ENCODE measurements around the gene WDR5. TPM values are rescaled to one million over a fixed set of nuclear protein-coding genes. Genes with fewer than 3 reads are reported as not detected.

The WDR5 gene
- total RNA-seq, 1 donor from 2014 or later, result 29.3 TPM

DNA sequence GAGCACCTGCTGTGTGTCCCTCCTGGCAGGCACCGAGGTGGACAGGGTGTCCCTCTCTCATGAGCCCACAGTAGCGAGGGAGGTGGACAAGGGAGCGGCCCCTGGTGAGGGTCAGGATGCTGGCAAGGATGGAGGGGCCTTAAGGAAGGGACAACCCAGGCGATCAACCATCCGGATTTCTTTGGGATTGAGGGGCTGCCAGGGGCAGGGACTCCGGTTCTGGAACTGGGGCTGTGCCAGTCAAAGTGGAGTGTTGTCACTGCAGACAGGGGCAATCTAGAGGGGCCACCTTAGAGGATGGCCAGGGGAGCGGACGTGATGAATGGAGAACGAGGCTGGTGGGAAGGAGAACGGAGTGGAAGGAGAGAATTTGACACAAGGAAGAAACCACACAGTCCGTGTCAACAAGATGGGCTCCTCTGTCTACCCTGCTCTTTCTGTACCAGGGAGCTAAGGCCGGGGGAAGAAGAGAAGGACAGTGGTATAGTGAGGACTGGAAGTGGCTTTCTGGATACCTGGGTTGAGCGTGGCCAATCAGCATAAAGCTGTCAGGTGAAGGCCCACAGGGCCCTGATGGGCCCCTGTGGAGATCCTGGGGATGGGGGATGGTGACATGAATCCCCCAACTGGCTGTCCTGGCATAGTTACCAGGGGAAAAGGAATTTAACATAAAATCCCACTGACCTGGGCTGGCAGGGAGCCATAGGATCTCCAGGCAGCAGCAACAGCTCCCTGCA lies 4.2 kb upstream of the WDR5 start:
- no peak for DNase-seq (ENCODE audit: low read depth, low spot score)

DNA sequence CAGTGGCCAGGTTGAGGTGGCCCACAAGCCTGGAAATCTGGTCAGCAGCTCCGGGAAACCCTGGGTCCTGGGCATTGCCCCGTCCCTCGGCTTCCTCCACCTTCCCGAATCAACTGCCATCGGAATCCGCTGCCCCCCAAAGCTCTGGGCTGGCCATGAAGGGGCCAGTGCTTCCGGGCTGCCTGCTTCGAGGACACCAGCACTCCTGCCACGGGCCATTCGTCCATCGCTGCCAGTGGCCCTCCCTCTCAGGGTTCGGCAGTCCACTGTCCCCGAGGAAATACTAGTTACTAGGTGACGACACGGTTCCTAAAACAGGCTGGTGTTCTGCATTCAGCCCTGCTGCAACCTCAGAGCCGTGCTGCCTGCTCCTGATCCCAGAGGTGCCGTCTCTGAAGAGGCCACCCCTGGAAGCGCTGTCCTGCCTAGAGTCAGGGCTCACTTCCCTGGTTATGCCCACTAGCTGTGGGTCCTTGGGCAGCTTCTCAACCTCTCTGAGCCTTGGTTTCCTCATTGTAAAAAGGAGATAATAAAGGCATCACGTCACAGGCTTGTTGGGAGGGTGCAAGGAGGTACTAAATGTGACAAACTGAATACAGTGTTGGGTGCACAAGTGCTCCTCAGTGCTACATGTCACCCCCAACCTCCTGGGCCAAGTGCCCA lies 3.5 kb upstream of the WDR5 start:
- no peak for DNase-seq (ENCODE audit: low read depth, low spot score)

DNA sequence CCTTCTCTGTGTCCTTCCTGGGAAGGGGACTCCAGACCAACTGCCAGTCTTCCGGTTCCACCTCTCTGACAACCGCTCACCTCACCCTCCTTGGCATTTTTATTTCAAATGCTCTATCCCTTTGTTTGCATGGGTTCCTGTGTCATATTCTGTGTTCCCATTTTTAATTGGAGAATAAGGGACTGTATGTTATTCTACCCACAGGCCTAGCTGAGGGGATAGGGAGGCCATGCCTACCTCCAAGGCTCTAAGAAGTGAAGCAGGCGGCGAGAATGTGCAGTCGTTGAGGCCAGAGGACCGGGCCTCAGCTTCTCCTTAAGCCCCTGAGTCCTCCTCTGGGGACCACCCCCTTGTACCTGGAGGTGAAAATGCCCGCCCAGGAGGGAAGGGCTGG lies 936 bp upstream of the WDR5 start:
- DNase-seq (ENCODE audit: low read depth, low spot score), result no peak

DNA sequence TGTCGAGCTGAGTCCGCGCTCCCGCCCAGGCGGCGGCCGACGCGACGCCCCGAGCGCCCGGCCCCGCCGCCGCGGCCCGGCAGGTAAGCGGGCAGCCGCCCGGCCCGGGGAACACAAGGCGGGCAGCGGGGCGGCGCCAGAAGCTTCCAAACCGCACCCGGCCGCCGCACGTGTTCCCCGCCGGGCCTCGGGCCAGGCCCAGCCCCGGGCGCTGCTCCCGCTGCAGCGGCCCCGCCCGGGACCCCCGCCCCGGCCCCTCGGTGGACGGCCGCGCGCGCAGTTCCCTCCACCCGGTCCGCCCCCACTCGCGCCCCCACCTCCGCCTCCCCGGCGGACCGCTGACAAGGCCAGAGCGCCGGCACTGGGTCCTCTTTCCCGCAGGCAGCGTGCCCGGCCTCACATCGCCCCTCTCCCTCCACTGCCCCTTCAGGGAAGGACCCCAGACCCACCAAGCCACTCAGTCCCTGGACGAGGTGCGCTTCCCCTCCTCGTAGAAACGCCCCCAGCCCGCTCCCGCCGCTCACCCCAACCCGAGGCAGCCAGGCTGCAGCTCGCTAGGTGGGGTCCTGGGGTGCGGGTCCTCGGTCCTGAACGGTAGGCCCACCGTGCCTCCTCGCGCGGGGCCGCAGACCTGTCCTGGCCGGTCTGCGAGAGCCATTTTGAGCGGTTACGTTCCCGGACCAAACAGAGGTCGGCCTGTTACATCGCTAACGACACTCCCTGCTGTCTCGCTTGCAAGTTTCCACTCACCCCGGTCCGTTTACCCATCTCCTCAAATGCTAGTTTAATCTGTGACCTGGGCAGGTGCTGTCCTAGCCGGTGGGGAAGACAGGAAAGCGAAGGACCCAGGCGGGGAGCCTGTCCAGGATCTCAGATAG lies 475 bp downstream of the WDR5 start:
- DNase-seq (ENCODE audit: low read depth, low spot score), result no peak

DNA sequence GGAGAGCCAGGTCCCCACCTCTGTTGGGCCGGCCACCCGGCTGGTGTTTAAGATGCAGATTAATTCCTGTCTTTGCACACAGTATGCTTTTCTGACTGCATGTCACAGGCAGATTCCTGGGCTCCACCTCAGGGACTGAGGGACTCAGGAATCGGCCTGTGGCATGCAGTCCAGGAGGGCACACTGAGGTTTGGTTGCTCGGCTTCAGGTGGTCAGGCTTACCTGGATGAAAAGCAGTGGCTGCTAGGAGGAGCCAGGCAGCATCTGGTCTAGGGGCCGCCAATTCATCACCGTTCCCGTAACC lies 1.1 kb downstream of the WDR5 start:
- no peak for DNase-seq (ENCODE audit: low read depth, low spot score)

DNA sequence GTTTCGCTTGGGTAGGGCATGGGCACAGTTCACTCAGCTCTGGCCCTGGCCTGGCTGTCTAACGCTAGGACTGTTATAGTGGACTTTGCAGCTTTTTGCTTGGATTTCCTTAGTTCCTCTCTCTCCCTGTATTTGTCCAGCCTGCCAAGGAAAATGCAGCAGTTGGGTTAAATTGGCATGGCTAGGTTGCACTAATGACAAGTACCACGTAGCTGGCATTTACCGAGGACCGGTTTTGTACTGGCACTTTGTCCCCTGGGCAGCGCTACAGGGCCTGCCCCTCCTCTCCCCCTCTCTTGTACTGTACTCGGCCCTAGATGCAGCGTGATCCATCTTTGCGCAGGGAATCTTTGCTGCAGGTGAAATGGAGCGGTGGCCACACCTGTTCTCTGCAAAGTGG lies 2.4 kb downstream of the WDR5 start:
- no peak for DNase-seq (ENCODE audit: low read depth, low spot score)

DNA sequence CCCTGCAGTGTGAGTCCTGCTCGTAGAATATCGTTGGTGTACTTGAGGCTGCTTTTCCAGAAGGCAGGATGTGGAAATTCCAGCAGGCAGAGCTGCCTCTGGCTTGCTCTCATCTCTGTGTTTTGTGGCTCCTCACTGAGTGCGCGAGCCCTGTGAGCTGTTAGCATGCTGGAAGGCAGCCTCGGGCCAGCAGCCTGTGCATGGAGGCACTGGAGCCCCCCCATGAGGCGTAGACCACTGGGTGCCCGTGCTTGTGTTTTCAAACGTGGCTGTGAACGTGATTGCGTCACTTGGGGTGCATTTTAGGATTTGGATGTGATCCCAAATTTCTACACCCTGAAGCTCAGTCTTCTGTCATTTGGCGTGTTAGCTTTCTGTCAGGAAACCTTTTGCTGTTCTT lies 3.2 kb downstream of the WDR5 start:
- no peak for DNase-seq (ENCODE audit: low read depth, low spot score)

DNA sequence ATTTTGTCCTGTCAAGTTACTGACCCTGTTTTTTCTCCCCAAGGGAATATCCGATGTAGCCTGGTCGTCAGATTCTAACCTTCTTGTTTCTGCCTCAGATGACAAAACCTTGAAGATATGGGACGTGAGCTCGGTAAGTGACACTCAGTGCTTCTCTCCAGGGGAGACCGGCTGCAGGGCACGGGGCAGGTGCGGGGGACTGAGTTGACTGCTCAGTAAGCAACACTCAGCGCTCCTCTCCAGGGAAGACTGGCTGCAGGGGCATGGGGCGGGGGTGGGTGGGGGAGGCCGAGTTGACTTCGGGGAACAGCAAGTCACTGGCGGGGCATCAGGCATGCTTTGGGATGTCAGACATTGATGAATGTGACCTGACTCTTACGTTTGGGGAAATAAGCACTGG lies 6.0 kb downstream of the WDR5 start:
- DNase-seq (ENCODE audit: low read depth, low spot score), result no peak

DNA sequence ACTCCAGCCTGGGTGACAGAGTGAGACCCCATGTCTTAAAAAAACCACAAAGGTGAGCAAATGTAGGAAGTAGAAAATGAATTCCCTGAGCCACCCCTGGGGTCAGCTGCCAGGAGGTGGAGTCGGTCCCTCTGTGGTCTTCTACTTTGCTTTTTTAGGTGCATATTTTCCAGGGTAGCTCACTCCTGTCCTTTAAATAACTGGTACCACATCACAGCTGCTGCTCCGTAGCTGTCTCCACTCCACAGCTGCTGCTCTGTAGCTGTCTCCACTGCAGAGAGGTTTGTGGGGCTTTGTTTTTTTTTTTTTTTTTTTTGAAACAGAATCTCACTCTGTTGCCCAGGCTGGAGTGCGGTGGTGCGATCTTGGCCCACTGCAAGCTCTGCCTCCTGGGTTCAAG lies 8.9 kb downstream of the WDR5 start:
- DNase-seq (ENCODE audit: low read depth, low spot score), result no peak

DNA sequence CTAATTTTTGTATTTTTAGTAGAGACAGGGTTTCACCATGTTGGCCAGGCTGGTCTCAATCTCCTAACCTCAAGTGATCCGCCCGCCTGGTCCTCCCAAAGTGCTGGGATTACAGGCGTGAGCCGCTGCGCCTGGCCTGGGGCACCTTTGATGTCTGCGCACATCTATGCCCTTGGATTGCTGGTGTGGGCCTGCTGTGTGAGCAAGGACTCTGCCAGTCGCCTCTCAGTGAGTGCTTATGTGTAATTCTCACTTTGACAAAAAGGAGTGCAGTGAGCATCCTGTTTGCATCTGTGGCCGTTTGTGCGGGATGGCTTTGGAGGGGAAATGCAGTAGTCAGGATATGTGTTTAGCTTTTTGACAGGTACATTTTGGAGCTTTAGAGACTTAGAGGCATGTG lies 9.4 kb downstream of the WDR5 start:
- DNase-seq (ENCODE audit: low read depth, low spot score), result no peak

DNA sequence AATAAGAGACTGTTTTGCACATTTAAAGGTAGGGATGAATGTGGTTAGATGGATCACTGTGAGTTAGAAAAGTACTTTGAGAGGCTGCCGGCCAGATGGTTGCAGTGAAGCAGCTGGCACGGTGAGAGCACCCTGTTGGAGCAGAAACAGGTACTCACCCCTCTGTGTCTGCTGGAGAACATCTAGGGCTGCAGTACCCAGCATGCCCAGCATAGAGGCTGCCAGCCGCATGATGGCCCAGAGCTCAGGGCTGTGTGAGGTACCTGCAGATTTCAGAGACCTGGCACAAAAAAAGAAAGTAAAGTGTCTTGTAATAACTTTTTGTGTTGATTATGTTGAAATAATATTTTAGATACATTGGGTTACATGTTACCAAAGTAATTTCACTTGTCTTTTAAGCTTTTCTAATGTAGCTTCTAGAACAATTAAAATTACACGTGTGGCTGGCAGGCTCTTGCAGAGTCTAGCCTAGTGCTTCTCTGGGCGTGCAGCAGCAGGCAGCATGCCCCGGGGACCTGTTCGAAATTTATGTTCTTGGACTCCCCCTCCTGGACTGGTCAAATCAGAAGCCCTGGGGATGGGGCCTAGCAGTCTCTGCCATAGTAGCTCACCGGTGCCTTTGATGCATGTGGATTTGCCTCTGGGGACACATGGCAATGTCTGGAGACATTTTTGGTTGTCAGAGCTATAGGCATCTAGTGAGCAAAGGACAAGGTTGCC lies 11.1 kb downstream of the WDR5 start:
- no peak for DNase-seq (ENCODE audit: low read depth, low spot score)

DNA sequence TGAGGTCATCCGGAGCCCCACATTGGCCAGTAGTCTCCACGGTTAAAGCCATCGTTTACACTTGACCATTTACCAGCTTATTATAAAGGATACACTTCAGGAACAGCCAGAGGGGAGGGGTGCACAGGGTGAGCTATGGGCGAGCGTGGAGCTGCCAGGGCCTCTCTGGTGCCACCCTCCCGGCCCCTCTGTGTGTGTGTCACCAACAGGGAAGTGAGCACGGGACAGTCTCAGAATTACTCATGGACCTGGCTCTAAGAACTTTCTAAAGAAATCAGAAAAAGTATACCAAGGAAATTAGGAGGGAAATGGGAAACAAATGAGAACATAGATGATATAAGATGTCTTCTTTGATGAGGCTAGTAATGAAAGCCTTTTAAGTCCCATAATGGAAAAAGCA lies 13.5 kb downstream of the WDR5 start:
- DNase-seq (ENCODE audit: low read depth, low spot score), result no peak

DNA sequence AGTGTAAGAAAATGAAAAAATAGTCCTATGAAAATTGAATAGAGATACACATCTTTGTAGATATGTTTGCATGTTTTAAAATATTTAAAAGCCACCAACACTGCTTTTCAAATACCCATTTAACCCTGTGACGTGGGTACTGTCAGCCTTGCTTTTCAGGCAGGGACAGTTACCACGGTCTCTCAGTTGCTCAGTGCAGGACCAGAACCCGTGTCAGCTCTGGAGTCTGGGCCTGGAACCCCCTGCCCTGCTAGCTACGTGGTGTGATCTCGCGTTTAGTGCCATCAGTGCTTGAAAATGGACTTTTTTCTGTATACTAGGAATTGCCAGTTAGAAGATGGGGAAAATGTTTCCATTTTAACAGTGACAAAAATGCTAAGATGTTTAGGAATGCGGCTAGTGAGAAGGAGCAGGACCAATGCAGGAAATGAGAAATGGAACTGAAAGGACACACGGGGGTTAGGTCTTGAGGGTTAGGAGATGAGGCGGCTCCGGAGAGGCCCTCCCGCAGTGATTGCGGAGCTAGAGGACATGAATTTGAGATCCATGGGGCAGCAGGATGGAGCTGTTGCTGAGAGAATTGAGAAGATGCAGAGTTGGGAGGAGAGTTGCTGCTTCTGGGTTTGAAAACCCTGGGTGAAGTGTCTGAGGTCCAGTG lies 14.8 kb downstream of the WDR5 start:
- no peak for DNase-seq (ENCODE audit: low read depth, low spot score)

DNA sequence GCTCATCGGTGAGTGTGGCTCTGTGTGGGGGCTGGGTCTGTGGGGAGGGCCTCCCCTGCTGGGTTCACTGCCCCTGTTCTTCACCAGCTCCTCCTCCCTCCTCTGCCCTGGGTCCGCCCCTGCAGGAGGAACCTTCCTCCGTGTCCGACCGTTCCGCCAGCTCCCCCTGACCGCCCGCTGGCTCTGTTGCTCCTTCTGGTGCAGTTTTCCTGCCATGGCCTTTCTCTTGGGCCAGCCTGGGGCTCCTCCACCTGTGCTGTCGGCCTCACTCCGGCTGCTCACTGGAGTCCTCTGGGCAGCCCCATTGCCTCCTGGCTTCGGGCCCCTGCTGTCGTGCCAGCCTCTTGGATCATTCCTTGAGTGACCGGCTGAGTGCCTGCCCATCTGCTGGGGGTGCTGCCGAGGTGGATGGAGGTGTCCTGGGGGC lies 16.2 kb downstream of the WDR5 start:
- DNase-seq (ENCODE audit: low read depth, low spot score), result no peak

DNA sequence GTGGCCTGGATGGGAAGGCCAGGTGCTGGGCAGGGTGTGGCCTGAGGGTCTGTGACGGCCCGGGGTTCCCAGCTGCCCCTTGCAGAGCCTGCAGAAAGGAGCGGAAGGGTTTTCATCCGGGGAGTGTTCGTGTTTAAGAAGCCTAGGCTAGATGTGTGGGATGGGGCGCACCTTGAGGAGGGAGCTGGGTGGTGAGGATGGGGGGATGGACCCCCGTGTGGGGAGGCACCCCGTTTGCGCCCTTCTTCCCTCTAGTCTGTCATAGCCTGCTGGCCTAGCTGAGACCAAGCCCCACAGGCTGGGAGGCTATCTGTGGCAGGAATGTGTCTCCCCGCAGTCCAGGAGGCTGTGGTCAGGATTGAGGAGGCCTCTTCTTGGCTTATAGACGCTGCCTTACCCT lies 16.6 kb downstream of the WDR5 start:
- no peak for DNase-seq (ENCODE audit: low read depth, low spot score)

DNA sequence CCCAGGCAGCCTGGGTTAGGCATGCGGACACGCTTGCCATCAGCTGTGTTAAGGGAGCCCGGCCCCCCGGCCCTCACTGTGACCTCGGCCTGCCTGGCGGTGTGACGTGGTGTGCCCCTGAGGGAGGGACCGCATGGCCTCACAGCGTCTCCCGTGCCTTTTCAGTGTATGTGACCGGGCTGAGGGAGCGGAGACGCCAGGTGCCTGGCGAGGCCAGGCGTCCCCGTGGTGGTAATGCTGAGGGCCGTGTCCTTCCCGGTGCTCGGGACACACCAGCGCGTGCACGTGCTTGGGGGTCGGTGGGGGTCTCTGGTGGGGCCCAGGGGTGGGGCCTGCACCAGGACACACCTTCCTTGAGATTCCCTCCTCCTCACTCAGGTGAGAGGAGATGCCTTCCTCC lies 17.6 kb downstream of the WDR5 start:
- no peak for DNase-seq (ENCODE audit: low read depth, low spot score)

DNA sequence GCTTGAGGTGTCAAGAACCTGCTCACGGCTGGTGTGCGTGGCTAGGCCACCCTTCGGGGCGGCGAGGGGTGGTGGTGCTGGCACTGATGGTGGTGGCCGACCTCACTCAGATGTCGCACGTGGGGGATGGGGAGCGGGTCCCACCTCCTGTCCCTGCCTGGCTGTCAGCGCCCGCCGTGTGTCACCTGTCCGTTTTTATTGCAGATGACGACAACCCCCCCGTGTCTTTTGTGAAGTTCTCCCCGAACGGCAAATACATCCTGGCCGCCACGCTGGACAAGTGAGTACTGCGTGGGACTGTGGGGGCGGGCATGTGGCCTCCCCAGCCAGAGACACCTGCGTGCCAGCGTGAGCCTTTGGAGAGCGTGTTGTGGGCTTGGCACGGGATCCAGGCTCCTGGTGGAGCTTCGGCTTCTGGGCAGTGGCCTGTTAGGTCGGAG lies 18.4 kb downstream of the WDR5 start:
- DNase-seq (ENCODE audit: low read depth, low spot score), result no peak

DNA sequence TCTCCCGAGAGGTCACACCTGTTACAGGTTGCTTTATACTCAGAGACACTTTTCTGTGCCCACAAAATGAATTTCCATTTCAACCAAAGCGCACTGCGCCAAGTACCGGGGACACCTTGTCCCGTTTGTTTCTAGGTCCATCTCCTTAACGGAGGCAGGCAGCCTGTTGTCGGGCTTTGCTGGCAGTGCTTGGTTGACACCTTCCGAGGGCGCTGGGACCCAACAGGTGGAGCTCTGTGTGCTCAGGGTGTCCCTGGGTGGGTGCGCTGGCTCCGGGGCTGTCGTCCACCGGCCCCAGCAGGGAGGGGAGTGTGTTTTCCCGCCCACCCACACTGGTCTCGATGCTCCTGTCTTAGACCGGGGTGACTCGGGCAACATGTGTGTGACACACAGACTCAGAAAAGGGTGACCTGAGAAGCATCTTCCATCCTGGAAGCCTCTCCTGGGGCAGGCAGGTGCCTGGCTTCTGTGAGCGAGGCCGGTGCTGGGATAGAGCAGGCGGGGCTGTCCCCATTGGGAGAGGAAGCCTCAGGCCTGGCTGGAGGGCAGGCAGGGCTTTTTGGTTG lies 20.0 kb downstream of the WDR5 start:
- no peak for DNase-seq (ENCODE audit: low read depth, low spot score)

DNA sequence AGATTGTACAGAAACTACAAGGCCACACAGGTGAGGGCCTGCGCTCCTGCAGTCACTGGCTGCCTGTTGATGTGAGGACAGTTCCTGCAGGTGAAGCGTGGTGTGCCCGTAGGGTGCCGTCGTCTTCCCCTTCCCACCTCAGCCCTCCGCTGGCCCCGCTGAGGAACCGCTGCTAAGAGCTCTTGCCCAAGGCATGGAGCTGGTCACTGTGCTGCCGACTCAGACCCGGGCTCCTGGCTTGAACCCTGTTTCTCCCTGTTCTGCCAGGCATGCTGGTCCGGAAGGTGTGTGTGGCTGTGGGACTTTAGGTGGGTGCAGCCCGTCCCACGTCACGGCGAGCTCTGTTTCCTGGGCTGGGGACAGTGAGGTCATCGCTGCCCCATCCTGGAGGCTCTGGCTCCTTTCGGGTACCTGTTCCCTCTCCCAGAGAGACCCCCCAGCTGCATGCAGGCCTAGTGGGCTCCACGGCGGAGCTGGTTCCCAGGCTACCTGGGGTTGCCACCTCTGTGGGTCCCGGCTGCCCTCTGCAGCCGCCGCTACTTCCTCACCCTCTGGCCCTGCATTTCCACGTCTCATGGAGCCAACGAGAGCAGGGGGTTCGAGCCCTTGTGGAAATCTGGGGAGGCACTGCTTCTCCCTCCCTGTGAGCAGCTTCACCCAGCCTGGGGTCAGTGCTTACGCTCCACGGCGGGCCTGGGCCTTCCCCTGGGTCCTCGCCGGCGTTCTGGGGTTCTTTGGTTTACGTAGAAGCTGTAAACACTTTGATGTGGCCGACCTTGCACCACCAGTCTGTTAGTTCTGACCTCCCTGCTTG lies 20.9 kb downstream of the WDR5 start:
- DNase-seq (ENCODE audit: low read depth, low spot score), result no peak

DNA sequence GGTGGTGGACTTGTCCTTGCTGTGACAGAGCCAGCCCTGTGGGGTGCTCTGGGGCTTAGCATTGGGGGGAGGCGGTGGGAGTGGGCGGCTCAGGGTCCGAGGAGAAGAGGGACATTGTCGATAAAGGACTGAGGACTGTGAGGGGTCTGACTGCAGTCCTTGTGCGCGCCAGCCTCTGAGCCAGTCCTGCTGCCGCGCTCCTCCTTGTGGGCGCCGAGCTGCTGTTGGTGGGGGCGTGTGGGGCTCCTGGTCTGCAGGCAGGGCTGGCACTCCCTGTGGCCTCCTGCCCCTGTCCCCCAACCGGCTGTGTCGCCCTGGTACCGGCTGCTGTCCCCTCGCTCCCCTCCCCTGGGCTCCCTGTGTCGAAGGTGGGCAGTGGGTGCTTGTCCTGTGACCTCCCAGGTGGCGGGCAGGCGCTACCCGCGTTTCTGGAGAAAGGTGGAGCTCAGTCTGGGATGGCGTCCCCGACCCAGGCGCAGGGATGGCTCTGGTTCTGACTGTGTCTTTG lies 21.6 kb downstream of the WDR5 start:
- DNase-seq (ENCODE audit: low read depth, low spot score), result no peak

Measured in pulmonary artery endothelial cell (primary cell).